ENCODE results near the gene AQR. TPM values are rescaled to one million over a fixed set of nuclear protein-coding genes. Genes with fewer than 3 reads are reported as not detected.

AQR gene
- total RNA-seq, 1 donor from 2014 or later = 46.3 TPM

DNA sequence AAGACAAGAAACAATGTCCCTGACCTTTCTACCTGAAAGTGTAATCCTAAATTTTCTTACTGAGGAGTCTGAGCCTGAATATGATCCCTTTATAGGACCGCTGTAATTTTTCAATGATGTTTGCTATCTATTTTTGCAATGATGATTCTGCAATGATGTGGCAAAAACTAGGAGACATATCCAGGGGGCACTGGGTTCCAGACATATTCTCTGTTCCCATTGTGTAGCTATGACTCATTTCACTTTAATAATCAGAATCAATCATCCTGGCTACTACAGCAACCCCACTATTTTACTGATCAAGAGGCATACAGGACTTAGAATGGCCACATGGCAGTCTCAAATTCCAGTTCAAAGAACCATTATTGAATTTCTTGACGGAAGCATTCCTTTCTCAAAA, 85.9 kb downstream of the AQR start:
- intact Hi-C loops (cut with micrococcal nuclease) = no loop called here

DNA sequence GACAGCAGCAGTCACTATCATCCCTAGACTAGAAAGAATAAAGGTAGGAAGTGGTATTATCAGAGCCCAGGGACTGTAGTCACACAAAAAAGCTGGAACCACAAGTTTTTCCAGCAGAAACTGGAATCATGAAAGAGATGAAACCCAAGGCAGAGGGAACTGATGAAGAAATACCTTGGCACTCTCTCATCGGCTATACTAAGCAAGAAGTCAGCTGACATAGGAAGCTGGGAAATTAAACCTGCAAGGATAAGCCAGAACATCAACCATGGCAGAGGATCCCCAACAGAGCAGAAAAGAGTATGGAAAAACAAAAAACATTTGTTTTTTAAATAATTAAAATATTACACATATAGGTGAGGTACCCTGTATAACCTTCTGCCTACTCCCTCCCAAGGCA, 86.5 kb downstream of the AQR start:
- intact Hi-C loops (cut with micrococcal nuclease) = no loop called here

DNA sequence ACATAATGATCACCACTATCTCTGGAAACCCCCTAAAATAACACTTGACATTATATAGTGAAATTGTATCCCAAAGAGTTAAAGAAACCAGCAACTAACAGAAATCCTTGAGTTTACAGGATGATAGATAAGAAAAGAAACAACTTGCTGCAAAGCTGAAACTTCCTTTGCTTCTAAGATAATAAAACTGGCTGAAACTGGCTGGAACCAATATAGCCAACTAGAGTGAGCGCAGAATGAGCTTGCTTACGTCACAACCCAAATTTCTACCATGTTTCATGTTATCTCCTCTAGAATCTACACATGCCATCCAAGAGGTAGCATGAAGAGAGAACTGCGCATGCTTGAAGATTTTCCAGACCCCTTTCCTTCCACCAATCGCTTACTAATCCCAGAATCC, 90.4 kb downstream of the AQR start:
- intact Hi-C loops (cut with micrococcal nuclease) = no loop called here

GRCh38 chr15:34876640-34877039, 92.9 kb downstream of the AQR start:
- intact Hi-C loops (cut with micrococcal nuclease) = no loop called here

DNA sequence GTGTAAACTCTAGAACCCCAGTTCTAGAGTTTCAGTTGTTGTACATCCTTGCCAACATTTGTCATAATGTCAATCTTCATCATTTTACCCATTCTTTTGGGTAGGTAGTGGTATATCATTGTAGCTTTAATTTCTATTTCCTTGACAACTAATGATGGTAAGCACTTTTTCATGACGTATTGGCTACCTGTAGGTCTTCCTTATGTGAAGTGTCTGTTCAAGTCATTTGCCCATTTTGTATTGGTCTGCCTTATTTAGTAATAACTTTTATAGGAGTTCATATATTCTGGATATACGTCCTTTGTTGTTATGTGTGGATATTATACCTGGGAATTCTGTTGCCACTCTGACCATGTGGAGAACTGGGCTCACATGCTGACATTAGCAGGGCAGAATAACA, 100.4 kb downstream of the AQR start:
- intact Hi-C loops (cut with micrococcal nuclease) = no loop called here

- intact Hi-C loops (cut with micrococcal nuclease) = no loop called here
Observed at GRCh38 chr15:34865531-34865930, 104.0 kb downstream of the AQR start.

GRCh38 chr15:34861214-34861613, 108.3 kb downstream of the AQR start:
- intact Hi-C loops (cut with micrococcal nuclease) = no loop called here

GRCh38 chr15:34855893-34856292, 113.6 kb downstream of the AQR start:
- intact Hi-C loops (cut with micrococcal nuclease) = no loop called here

DNA sequence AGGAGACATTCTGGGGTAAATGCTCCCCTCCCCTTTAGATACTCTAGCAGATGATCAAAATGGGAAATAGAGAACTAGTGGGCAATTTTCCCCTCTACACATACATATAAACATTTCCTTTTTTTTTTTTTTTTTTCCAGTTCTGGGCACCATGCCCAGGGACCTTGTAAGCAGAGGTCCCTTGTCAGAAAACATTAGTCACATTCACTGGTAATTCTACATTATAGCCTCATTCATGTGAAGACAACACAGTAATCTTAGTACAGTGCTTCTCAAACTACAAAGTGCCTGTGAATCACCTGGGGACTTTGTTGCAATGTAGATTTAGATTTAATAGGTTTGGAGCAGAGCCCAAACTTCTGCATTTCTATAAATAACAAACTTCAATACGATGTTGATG, 114.1 kb downstream of the AQR start:
- intact Hi-C loops (cut with micrococcal nuclease) = no loop called here

DNA sequence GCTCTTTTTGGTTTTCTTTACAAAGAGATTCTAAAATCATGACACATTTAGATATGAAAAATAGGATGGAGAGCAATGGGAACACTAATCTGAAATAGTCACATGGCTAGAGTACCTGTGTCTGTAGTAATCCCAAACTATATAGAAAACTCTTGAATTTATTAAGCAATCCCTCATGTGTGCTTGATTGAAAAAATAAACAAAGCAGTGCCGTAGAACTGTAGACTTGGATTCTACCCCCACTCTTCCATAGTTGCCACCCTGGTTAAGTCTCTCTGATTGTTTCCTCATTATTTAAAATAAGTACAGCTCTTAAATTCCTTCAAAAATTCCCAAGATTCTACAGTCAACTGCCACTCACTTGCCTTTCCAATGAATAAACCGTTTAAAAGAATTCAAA, 115.3 kb downstream of the AQR start:
- intact Hi-C loops (cut with micrococcal nuclease) = no loop called here

GRCh38 chr15:34853001-34853758, 116.4 kb downstream of the AQR start:
- intact Hi-C loops (cut with micrococcal nuclease) = no loop called here

DNA sequence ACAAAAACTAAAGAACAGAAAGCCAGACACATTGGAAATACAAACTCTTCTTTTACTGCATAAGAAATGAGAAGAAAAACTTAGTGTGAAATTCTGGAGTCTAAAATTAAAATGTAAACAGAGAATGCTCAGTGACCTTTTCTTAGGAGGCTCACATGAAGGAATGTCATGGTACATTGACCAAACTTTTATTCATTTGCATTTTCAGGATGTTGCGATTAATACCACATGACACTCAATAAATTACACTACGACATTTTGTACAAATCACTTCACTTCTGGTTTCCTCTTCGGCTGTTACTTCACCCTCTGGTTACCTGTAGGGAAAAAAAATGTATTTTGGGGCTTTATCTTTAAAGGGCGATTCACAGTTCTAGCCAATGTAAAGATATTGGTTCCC, 117.8 kb downstream of the AQR start:
- intact Hi-C loops (cut with micrococcal nuclease) = no loop called here

- intact Hi-C loops (cut with micrococcal nuclease) = no loop called here
Observed at GRCh38 chr15:34851007-34851406, 118.5 kb downstream of the AQR start.

GRCh38 chr15:34850121-34850520, 119.4 kb downstream of the AQR start:
- intact Hi-C loops (cut with micrococcal nuclease) = no loop called here

DNA sequence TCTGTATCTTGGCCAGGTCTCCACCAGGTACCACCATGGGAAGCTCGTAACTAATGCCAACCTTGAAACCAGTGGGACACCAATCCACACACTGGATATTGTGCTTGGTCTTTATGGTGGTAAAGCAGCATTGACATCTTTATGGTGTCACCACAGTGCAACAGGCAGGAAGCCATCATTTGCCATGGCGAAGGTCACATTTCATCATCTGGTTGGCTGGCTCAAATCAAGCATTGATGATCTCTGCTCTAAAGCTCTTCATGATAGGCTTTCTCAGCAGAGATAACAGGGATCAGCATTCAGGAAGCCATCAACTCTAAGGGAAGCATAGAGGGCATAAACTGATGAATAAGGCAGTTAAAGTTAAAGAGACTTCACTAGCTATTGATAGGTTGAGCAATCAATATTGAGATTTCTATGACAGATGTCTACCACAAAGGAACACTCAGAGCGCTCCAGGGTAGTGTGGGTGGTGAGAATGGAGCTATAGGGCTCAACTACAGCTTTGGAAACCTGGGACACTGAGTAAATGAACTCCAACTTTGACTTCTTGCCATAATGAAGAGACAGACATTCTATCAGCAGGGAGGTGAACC, 120.1 kb downstream of the AQR start:
- intact Hi-C loops (cut with micrococcal nuclease) = no loop called here

- intact Hi-C loops (cut with micrococcal nuclease) = no loop called here
Observed at GRCh38 chr15:34847598-34847997, 121.9 kb downstream of the AQR start.

DNA sequence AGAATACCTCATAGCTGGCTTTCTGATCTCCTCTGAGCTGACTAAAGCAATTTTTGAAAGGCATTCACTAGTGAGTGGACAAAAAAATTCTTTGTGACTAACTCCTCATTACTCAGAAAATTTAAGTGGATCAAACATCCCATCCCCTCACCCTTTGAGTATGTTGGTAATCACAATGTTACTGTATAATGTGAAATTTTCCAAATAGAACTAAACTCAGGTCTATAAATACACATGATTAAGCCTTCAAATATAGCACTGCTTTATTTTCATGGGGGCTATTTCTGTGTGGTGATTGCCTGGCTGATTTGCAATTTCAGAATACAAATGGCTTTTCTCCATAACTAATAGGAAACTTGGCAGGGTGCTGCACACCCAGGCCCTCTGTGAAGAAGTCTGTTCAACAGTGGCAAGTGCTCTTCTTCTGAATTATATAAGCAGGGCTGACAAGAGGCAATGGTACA, 128.2 kb downstream of the AQR start:
- intact Hi-C loops (cut with micrococcal nuclease) = no loop called here

- intact Hi-C loops (cut with micrococcal nuclease) = no loop called here
Observed at GRCh38 chr15:34838282-34838681, 131.3 kb downstream of the AQR start.

DNA sequence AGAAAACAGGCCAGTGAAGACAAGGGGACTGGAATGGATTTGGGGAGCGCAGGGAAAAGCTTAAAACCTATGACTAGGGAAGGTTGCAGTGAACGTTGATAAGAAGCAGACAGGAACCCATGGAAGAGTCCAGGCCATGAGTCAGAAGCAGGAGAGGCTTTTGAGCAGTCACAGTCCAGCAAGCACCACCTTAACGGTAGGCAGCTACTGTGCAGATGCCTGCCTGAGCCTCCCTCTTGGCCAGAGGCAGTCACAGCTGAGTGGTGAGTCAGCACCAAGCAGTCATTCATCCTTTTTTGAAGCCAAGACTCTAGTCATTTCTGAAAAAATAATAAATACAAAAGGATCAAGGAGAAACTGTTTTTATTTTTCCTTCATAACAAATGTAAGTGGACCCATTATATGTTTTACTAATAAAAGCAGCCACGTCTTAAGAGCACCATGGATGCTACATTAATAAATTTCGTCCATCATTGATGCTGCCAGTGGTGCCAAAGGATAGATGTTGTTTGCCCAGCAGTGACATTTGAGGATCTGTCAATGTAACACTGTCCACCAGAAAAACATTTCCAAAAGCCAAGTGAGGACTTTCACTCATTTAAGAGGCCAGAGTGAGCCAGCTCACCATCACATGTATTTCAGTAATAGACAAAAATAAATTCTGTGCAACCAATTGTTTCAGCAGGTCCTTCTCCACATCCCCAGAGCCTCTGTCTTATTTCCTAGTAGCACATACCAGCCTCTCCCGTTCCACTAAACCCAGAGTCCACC, 132.1 kb downstream of the AQR start:
- intact Hi-C loops (cut with micrococcal nuclease) = no loop called here

- intact Hi-C loops (cut with micrococcal nuclease) = no loop called here
Observed at GRCh38 chr15:34828145-34828911, 141.2 kb downstream of the AQR start.

GRCh38 chr15:34821831-34822230, 147.7 kb downstream of the AQR start:
- intact Hi-C loops (cut with micrococcal nuclease) = no loop called here

DNA sequence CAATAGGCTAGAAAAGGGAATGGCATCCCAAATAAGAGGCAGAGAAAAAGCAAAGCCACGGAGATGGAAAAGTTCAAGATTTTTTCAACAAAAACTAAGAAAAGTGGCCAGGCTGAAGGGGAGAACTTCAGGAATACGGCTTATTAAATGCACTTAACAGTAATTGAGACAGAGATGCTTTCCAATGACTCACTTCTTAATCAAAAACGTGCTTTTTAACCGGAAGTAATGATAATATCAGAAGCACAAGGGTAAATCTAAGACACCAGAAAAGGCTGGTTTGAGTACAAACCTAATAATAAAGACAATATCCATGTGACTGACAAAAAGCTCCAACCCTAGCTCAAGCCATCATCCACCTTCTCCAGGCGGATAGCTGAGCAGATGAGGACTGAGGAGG, 149.4 kb downstream of the AQR start:
- intact Hi-C loops (cut with micrococcal nuclease) = no loop called here
